Head of caudate nucleus (tissue), 42 donors: ENCODE measurements around the gene MAP6D1.
"Not testable (repeated sequence)": the region's sequence is repeated elsewhere in the genome, so short reads cannot be mapped to it uniquely, and the experiment has no call there.

Experiments used
- DNase-seq, 42 donors: peaks; one replicate each; pipeline versions ENCODE4 v3.0.0 to v3.0.0-alpha.2; 2020 to 2021; ENCODE audit warnings: mixed read lengths in 7 of 42
- intact Hi-C: fragments of 100-400 bp; cut with DNase I; formaldehyde crosslinking; loops from one replicate; pipeline ENCODE4 v1.15.0; 2022

The MAP6D1 gene

DNA sequence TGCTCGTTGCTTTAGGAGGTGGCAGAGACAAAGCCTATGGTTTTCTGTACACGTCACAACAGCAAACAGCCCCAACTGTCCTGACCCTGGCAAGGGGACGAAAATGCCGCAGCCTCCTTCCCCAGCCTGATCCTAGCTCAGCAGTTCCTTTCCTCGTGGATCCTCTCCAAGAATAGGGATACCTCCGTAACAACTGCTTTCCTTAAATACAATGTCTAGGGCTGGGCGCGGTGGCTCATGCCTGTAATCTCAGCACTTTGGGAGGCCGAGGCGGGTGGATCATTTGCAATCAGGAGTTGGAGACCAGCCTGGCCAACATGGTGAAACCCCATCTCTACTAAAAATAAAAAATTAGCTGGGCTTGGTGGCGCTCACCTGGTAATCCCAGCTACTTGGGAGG is 17.0 kb downstream of the MAP6D1 start:
- intact Hi-C loops = no loop called here
- peak in 3 of 42 donors; percentile 3 to 12 (median 7) for DNase-seq

DNA sequence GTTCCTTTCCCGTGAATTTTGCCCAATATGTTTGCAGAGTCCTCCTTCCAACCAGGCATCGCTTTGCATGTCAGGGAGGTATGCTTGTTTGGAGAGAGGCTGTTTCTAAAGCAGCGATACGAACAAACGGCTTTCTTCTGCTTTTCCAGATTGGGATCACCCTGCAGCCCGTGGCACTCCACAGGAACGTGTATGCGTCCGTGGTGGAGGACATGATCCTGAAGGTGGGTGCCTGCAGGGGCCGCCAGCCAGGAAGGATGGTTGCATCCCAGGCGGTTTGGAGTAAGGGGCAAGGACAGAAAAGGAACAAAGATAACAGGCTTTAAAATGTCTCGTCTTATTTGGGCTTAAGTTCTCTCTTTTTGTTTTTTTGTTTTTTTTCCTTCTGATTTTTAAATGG is 17.5 kb downstream of the MAP6D1 start:
- peak in 4 of 42 donors; percentile 2 to 11 (median 5) for DNase-seq
- intact Hi-C loops = no loop called here

DNA sequence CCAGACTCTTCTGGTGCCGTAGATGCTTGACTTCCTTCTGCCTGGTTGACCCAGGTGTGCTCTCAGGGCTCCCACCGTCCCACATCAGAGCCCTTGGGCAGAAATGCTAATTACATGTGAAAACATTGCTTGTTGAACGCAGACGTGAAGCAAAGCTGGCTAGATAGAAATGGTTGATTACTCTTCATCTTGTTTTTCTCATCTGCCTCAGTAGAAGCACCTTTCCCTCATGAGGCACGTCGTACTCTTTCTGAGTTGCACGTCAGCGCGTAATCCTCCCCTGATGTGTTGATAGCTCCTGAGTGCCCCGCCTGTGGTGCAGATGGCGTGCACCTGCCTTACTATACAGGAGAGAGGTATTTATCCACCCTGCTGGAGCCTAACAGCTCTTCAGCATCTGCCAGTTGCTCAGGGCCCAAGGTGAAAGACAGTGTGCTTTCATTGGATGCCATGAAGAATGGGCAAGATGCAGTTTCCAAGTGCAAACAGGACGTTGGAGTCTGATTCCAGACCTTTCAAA is 18.1 kb downstream of the MAP6D1 start:
- intact Hi-C loops = no loop called here

DNA sequence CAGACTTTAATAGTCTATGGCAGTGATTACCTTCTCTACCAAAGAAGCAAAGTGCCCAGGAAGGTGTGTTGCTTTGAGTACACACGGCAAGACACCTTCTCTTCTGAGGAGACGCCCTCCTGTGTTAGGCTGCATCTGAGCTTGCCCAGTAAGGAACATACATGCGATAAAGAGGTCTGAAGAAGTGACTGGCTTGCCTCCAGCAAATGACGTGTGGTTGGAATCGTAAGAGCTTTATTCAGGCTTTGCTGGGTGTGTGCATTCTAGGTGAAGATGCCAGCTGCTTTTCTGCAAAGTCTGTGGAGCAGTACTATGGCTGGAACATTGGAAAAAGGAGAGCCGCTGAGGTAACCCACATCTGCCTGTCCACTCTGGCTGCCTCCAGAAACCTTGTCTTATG is 22.4 kb downstream of the MAP6D1 start:
- intact Hi-C loops = no loop called here
- peak in 5 of 42 donors; percentile 10 to 44 (median 35) for DNase-seq

More for the DNA sequence above, 18.1 kb downstream of the MAP6D1 start:
- DNase-seq = peak in 4 of 42 donors; percentile 2 to 19 (median 3)

DNA sequence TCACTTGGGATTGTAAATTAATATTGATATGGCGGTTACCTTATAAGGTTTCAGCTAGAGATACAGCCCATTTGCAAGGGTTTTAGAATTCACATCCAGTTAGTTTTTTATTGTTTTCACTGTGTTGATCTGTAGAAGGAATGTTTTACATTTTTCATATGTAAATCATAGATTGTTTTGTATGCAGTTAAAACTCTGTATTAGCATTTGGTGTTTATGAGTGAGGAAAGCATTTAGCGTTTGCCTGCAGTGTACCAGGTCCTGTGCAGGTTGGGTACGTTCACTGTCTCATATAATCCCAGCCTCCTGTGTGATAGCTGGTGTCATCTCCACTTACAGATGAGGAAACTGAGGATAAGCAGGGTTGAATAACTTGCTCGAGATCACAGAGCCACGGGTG is 23.8 kb downstream of the MAP6D1 start:
- intact Hi-C loops = no loop called here
- no peak for DNase-seq

DNA sequence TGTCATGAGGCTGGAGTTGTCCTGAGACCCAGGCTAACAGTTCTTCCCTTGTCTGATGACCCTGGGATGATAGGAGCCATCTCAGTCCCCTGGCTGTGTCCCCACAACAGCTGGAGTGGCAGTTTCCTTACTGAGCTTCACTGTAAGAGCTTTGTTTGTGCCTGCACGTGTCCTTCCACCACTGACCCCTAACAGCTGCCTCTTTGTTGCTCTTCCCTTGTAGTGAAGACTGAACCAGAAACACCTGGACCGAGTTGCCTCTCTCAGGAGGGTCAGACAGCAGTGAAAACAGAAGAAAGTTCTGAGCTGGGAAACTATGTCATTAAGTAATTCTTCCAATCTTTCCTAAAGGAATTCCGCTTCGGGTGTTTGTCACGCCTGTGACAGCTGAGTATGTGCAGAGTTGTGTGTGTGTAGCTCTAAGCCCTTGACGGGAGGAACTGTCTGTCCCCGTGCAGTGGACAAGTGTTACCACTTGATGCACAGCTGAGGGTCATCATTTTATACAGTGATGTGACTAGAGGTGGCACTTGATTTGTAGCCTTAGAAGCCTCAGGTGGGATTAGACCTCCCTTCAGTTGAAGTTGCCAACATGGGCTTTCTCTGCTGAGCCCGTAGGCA is 25.0 kb downstream of the MAP6D1 start:
- intact Hi-C loops = no loop called here
- peak; percentile 47 to 94 (median 86) for DNase-seq

DNA sequence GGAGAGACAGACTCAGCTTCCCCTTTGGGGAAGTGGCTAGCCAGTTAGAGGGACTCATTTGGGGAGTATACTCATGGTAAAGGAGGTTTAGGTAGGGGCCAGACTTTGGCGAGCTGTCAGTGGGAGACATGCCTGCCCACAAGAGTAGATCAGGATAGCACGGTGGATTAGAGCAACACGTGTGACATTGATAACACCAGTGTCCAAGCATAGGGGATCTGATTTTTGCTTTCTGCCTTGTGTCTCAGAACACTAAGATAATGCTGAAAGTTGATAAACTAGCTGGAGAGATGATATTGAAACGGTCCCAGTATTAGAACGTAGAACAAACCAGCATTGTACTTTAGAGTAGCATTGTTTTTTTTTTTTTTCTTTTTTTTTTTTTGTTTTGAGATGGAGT is 25.9 kb downstream of the MAP6D1 start:
- intact Hi-C loops = no loop called here
- no peak for DNase-seq

DNA sequence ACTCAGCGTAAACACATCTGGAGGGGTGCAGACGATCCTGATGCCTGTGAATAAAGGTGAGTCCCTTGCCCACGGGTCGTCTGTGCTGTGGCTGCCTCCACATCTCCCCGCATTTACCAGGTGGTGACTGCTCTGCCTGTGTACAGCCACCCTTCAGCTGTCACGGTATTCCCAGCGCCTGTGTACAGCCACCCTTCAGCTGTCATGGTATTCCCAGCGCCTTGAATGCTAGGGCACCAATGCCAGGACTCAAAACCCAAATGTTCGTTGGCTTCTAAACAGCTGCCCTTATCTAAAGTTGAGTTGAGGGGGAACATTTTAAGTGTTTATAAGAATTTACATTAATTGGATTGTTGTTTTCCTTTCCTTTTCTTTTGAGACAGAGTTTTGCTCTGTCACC is 27.4 kb downstream of the MAP6D1 start:
- DNase-seq = peak in 1 of 42 donors; percentile 11
- intact Hi-C loops = no loop called here

DNA sequence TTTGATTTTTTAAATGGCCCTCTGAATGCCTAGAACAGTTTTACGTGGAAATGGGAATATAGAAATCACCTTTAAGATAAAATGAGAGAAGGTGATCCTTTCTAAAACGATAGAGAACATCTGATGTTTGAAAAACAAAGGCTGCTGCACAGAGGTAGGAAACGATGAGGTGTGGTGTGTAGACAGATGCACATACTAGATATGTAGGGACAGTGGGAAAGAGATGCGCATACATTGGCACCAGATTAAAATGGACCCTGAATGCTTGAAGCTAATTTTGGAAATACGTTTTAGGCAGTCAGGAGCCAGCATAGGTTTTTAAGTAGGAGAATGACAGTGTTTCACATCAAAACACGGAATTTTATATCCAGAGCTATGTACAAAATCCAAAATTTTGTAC is 29.0 kb downstream of the MAP6D1 start:
- no peak for DNase-seq
- intact Hi-C loops = no loop called here

DNA sequence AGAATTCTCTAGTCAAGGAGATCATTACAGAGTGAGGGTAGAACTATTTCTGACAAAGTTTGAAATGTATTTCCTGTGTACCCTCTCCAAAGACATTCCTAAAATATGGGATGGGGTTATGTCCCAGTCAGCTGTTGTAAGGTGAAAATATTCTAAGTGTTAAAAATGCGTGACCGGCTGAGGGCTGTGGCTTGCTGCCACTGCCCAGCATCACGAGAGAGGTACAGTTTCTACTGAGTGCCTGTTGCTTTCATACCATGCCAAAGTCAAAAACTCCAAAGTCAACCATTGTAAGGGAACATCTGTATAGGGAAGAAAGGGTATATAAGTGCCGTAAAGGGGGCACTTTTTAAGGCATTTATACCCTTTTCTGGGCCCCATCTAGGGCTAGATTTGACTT is 30.9 kb downstream of the MAP6D1 start:
- intact Hi-C loops = no loop called here
- no peak for DNase-seq

DNA sequence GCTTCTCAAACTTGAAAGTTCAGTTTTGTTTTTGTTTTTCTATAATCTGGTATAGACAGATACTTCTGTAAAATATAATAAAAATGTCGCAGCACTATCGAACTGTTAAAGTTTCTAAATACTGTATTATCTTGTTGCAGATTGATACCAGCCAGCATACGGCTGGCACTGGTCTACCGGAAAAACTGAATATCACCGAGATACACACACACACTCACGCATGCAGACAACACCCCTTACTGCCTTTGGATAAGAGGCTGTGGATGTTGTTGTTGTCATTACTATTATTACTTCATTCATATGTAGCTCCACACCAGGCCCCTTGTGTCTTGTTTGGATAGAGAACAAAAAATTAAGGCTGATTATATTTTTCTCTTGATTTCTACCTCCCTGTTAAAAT is 32.4 kb downstream of the MAP6D1 start:
- DNase-seq = no peak
- intact Hi-C loops = no loop called here

DNA sequence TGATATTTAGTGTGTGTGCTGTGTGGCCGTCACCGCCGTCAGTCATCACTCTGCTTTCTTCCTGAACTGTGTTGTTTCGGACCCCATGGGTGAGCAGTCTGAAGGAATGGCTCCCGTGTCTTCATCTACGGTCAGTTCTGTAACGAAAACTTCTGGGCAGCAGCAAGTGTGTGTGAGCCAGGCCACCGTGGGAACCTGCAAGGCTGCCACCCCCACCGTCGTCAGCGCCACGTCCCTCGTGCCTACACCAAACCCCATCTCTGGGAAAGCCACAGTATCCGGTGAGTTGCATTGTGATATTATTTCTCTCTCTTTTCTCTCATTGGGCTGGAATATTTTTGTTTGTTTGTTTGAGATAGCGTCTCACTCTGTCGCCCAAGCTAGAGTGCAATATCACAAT is 34.7 kb downstream of the MAP6D1 start:
- intact Hi-C loops = no loop called here

DNA sequence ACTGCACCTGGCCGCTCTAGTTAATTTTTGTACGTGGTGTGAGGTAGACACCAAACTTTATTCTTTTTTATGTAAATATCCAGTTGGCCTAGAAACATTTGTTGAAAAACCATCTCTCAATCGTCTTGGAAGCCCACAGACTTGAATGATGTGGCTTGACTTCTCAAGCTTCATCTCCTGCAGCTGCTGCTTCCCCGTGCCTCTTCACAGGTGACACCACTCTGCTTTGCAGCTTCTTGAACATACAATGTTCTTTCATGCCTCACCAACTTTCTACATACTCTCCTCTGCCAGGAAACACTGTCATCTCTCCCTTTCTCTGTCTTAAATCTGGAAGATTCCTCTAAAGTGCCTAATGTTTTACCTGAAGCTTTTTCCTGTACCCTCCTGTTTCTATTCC is 35.6 kb downstream of the MAP6D1 start:
- intact Hi-C loops = no loop called here
- peak in 1 of 42 donors; percentile 22 for DNase-seq

More for the DNA sequence above, 34.7 kb downstream of the MAP6D1 start:
- no peak for DNase-seq

DNA sequence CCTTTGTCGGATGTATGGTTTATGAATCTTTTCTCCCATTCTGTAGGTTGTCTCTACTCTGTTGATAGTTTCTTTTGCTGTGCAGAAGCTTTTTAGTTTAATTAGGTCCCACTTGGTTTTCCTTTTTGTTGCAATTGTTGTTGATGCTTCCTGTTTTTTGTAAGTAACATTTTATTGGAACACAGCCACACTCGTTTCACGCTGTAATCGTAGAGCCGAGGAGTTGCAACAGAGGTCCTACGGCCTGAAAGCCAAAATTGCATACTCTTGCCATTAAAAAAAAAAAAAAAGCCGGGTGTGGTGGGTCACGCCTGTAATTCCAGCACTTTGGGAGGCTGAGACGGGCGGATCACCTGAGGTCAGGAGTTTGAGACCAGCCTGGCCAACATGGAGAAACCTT is 40.9 kb downstream of the MAP6D1 start:
- intact Hi-C loops, DNase-seq: not testable (repeated sequence)

DNA sequence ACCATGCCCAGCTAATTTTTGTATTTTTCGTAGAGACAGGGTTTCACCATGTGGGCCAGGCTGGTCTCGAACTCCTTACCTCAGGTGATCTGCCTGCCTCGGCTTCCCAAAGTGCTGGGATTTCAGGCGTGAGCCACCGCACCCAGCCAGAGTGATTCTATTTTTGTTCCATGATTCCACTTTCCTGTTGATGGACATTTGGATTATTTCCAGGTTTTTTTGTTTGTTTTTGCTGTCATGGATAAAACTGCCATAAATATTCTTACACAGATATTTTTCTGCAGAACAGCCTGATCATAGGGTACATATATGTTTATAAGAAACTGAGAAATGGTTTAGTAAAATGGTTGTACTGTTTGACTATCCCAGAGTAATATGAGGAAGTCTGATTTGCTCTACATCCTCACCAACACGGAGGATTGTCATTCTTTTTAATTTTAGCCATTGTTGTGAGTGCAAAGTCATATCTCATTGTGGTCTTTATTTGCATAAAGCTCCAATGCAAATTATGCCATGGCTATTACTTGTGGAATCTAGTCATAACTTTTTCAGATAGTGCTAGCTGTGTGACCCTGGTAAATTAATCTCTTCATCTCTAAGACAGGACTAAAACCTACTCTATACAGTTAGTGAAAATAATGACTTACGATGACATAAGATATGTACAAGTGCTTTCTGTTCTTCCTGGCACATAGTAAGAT is 42.7 kb downstream of the MAP6D1 start:
- no peak for DNase-seq
- intact Hi-C loops = no loop called here

DNA sequence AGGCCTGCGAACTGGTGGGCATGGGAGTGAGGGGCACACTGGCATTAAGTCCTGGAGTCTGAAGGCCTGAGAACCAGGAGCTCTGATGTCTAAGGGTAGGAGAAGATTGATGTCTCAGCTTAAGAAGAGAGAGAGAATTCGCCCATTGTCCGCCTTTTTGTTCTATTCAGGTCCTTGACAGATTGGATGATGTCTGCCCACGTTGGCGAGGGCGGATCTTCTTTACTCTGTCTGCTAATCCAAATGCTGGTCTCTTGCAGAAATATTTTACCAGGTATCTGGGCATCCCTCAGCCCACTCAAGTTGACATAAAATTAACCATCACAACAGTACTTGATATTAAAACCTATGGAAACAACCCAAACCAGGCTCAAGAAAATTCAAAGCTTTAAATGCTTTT is 44.1 kb downstream of the MAP6D1 start:
- intact Hi-C loops = no loop called here
- DNase-seq = peak in 33 of 42 donors; percentile 28 to 89 (median 61)

DNA sequence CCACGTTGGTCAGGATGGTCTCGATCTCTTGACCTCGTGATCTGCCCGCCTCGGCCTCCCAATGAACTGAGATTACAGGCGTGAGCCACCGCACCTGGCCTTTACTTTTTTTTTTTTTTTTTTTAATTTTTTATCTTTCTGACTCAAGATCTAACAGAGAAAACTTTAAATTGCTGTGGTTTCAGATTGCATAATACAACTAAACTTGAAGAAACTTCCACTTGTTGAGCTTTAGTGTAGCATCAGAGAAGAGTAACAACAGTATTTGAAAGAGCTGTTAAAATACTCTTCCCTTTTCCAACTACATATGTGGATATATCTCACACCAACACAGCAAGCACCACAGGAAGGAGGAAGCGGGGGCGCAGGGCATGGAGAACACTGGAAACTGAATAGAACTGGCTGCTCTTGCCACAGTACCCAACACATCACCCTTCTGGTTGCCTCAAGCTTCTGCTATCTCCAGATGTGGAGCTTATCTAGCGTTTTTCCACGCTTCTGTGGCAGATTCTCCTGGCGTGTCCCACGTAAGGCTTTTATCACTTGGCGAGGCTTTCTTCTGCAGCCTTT is 45.4 kb downstream of the MAP6D1 start:
- no peak for DNase-seq
- intact Hi-C loops = no loop called here

DNA sequence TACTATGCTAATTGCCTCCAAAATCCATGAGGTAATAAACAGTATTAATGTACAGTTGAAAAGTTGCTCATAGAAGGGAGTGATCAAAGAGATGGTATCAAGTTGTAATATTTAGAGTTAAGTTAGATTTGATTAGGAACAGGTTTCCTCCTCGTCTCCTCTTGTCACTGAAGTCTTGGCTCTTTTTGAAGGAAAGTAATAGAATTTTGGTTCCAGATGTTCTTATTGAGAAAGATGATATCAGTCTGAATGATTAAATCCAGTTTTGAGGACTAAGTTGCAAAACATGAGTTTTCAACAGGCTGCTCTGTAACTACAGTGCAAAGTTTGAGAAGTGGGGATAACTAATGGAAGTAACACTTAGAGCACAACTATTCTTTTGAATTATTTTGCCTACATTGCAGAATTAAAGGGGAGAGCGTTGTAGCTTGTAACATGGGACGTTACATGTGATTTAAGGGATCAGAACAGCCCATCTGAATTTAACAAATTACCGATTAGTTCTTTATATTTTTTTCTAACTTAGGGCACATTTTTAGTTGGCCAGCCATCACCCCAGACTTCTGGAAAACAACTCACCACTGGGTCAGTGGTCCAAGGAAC is 48.3 kb downstream of the MAP6D1 start:
- intact Hi-C loops = no loop called here
- DNase-seq = no peak

DNA sequence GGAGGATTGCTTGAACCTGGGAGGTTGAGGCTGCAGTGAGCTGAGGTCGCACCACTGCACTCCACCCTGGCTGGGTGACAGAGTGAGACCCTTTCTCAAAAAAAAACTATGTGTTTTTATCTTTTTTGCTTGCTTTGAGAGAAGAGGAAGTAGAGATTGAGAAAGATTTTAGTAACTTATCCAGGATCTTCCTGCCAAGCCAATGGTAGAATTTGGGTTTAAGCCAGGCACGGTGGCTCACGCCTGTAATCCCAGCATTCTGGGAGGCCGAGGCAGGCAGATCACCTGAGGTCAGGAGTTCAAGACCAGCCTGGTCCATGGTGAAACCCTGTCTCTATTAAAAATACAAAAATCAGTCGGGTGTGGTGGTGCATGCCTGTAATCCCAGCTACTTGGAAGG is 48.9 kb downstream of the MAP6D1 start:
- DNase-seq, intact Hi-C loops: not testable (repeated sequence)

DNA sequence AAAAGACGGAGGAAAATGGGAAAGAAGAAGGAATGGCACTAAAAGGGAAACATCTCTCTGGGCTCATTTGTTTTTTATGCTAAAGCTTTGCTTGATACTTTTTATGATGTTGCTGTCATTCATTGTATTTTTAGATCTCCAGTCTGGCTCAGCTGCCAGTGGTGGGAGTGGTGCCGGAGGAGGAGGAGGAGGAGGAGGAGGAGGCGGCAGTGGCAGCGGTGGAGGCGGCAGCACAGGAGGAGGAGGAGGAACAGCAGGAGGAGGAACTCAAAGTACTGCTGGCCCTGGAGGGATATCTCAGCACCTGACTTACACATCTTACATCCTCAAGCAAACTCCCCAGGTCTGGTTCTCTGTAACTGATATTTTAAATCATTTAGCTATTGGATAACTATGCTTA is 49.6 kb downstream of the MAP6D1 start:
- peak in 37 of 42 donors; percentile 21 to 81 (median 58) for DNase-seq
- intact Hi-C loops = no loop called here
